GM19324 (cell line): ENCODE data around the gene AGBL2.
"Not testable (repeated sequence)": the region's sequence is repeated elsewhere in the genome, so short reads cannot be mapped to it uniquely, and the experiment has no call there.

ENCODE experiments used
- ATAC-seq: cut with Tn5 transposase; IDR thresholded peaks from one replicate; pipeline ENCODE4 v1.9.1; 2021; ENCODE audit warnings: mild to moderate bottlenecking, moderate library complexity; ENCODE audit not compliant: unreplicated experiment, low FRiP score

The AGBL2 gene, protein sequence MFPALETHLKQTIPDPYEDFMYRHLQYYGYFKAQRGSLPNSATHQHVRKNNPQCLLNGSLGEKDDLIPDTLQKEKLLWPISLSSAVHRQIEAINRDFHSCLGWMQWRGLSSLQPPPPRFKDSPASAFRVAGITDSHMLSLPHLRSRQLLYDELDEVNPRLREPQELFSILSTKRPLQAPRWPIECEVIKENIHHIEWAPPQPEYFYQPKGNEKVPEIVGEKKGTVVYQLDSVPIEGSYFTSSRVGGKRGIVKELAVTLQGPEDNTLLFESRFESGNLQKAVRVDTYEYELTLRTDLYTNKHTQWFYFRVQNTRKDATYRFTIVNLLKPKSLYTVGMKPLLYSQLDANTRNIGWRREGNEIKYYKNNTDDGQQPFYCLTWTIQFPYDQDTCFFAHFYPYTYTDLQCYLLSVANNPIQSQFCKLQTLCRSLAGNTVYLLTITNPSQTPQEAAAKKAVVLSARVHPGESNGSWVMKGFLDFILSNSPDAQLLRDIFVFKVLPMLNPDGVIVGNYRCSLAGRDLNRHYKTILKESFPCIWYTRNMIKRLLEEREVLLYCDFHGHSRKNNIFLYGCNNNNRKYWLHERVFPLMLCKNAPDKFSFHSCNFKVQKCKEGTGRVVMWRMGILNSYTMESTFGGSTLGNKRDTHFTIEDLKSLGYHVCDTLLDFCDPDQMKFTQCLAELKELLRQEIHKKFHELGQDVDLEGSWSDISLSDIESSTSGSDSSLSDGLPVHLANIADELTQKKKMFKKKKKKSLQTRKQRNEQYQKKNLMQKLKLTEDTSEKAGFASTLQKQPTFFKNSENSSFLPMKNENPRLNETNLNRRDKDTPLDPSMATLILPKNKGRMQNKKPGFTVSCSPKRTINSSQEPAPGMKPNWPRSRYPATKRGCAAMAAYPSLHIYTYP

DNA sequence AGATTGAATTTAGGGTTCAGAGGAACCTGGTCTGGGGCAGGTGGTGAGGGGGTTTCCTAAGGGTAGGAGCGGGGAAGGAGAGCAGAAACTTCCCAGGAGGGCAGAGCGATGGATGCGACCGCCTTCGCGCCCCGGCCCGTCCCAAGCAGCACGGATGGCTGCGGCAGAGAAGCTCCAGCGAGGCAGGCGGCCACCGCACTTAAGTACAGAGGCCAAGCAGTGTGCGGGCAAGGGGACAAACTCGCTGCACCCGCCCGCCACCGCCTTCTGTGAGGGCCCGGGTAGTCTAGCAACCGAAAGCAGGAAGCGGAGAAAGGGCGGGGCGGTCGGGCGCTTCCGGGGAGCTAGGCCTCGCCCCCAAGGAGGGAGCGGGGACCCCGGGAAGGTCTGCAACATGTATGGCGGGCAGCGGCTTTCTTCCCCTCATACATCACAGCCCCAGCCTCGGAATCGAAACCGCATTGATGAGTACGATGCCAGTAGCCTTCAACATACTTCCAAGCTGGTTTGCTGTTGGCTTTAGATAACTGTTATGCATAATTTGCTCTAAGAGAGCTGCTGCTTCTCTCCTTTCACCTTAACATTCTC lies at the start of gene AGBL2:
AGBL2 (minus strand) TSS at position 288 of the 588 bp plus-strand sequence. CDS start 719 bp downstream, outside the sequence.
- ATAC-seq, result peak; percentile 99

DNA sequence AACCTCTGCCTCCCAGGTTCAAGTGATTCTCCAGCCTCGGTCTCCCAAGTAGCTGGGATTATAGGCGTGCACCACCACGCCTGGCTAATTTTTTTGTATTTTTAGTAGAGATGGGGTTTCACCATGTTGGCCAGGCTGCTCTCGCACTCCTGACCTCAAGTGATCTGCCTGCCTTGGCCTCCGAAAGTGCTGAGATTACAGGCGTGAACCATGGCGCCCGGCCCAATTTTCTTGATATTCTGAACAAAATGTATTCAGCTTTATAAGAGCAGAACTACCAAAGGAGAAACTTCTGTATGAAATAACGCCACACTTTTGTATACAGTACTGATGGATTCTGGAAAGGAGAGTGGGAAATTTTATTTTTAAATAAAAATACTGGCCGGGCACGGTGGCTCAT lies 44.1 kb upstream of the AGBL2 start:
- ATAC-seq, result not testable (repeated sequence)

- ATAC-seq, result no peak
Observed at GRCh38 chr11:47756208-47756607, 41.0 kb upstream of the AGBL2 start.

DNA sequence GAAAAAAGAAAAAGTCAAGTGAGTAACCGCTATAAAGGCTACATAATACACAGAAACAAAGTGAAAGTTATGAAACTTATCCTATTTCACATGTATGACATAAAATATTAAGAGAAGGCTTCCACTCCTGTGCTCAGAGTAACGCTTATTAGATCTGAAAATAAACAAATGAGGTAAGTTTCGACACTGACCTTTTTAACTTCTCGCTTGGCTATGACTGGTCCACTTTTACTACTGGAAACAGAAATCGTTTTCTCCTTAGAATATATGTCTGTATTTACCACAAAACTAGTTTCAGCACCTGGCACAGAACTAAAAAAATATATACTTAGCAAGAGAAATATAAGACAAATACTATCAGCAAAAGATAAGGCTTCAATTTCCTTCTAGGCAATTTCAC lies 35.6 kb upstream of the AGBL2 start:
- no peak for ATAC-seq

GRCh38 chr11:47742494-47742893 lies 27.3 kb upstream of the AGBL2 start:
- not testable (repeated sequence) for ATAC-seq

DNA sequence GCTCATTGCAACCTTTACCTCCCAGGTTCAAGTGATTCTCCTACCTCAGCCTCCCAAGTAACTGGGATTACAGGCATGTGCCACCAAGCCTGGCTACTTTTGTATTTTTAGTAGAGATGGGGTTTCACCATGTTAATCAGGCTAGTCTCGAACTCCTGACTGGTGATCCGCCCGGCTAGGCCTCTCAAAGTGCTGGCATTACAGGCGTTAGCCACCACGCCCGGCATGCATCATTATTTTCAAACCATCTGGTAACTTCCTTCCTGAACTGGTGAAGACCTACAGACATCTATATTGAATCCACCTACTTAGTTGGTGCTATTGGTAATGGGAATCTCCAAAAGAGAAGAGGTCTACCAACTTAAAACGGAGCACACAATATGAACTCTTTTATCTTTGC lies 22.6 kb upstream of the AGBL2 start:
- ATAC-seq, result not testable (repeated sequence)

- no peak for ATAC-seq
Observed at GRCh38 chr11:47732271-47732670, 17.1 kb upstream of the AGBL2 start.

DNA sequence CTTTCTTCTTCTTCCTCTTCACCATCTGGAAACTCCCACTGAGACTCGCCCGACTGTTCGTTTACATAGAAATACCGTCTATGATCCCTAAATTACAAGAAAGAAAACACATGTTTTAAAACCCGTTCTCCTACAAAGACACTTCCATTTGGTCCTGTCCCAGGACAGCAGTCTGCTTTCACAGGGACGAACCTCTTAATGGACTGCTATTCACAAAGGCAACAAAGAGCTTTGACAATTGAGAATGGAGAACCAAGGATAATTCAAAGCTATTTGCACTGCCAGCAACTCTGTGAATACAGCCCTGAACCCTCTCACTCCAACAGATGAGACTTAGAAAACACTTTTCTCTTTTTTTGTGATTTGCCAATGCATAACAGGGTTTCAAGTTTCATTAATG lies 16.3 kb upstream of the AGBL2 start:
- no peak for ATAC-seq

DNA sequence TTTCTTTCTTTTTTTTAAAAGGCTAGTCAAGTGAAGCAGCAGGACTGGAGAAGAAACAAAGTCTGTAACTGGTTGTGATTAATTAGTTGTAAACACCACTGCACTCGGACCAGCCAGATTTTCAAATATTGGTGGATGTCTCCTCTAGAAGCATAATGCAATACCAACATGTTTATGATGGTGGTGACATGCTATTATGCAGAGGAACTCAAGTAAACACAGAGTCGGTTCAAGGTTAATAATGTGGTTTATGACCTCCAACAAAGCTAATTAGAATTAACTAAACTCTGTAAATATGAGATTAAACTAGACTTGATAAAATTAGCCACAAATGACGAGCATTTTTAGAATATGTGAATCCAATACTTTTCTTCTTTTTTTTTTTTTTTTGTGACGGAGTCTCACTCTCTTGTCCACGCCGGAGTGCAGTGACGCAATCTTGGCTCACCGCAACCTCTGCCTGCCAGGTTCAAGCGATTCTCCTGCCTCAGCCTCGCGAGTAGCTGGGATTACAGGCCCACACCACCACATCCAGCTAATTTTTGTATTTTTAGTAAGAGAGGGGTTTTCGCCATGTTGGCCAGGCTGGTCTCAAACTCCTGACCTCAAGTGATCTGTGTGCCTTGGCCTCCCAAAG lies 11.8 kb upstream of the AGBL2 start:
- no peak for ATAC-seq

DNA sequence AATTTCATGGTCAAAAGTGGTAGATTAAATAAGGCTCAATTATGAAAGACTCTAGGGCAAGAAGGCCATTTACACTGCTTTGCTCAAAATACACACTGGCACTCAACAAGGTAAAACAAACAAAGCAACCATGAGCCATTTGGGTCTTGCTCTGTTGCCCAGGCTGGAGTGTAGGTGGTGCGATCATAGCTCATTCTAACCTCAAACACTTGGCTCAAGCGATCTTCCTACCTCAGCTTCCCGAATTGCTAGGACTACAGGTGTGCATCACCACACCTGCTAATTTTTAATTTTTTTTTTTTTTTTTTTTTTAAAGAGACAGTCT lies 10.9 kb upstream of the AGBL2 start:
- no peak for ATAC-seq

DNA sequence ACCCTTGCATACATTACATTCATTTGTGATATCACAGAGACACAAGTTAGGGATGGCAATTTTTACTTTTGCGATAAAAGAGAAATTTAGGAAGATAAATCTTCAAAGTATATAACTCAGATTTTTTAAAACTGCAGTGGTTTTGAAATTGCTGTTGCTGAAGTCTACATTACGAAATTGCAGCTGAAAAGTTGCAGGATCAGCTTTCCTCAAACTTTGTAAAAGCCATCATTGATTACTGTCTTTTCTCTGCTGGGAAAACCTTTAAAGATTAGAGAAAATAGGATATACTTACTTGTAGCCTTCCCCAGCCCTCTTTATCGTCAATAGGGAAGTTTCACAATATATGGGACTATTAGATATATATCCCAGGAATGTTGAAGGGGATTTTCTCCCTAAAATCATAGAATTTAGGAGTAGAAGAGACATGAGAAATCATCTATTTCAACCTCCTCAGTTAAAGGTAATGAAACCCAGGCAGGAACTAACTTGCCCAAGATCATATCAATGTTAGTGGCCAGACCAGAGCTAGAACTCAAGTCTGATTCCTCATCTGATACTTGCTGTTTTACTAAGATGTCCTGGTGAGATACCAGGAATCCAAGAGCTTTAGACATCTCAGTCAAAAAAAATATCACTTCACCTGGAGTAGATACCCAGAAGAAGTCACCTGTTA lies 10.4 kb upstream of the AGBL2 start:
- no peak for ATAC-seq

DNA sequence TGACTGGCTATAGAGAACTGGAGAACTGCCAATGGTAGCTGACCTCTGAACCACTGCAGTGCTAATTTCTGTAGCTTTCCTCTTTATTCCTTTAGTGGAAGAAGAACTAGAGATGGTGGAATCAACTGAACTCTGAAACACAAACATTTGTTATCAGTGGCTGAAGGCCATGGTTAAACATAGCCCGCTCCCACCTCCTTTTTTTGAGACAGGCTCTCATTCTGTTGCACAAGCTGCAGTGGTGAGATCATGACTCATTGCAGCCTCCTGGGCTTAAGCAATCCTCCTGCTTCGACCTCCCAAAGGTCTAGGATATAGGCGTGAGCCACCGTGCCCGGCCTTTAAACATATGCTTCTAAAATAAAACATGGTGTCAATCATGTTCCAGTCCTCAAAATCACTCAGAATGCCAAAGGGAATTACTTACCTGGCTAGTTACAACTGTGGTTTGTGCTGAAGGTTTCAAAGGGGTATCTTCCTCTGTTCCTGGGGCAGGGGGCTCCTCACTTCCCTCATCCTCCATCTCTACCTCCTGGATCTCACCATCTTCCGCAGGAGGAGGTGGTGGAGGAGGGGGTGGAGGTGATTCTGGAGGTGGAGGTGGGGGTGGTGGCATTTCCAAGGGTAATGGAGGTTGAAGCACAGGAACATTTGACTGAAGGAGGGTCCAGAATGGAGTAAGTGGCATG lies 9.0 kb upstream of the AGBL2 start:
- ATAC-seq, result no peak

- no peak for ATAC-seq
Observed at GRCh38 chr11:47723041-47723440, 7.9 kb upstream of the AGBL2 start.

GRCh38 chr11:47720651-47721050 lies 5.5 kb upstream of the AGBL2 start:
- no peak for ATAC-seq

GRCh38 chr11:47716692-47717091 lies 1.5 kb upstream of the AGBL2 start:
- no peak for ATAC-seq

- ATAC-seq, result no peak
Observed at GRCh38 chr11:47714554-47715081, 551 bp downstream of the AGBL2 start.

DNA sequence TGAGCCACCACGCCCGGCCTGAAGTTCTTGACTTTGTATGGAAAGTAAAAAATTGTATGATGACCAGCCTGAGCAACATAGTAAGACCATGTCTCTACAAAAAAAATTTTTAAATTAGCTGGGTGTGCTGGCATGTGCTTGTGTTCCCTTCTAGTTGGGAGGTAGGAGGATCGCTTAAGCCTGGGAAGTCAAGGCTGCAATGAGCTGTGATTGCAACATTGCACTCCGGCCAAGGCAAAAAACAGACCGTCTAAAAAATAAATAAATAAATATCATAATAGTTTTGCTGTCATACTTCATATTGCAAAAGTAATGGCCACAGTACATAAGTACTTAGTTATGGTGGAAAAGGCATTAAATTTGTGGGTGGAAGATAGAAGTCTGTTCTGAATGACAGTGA lies 3.4 kb downstream of the AGBL2 start:
- no peak for ATAC-seq

DNA sequence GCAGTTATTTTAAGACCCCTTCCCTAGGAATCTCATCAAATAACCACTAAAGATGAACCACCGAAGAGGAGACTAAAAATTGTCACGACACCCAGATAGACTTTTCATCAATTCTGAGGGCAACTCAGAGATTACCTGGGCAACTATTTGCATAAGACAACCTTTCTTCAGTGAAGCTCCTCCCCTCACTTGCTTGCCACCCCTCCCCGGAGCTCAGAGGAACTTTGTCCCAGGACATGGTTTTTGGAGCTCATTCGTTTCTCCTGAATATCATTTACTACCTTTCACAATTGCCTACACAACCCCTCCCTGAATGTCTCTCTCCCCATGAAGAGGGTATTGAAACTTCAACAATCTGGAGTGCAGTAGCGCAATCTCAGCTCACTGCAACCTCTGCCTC lies 3.9 kb downstream of the AGBL2 start:
- no peak for ATAC-seq

DNA sequence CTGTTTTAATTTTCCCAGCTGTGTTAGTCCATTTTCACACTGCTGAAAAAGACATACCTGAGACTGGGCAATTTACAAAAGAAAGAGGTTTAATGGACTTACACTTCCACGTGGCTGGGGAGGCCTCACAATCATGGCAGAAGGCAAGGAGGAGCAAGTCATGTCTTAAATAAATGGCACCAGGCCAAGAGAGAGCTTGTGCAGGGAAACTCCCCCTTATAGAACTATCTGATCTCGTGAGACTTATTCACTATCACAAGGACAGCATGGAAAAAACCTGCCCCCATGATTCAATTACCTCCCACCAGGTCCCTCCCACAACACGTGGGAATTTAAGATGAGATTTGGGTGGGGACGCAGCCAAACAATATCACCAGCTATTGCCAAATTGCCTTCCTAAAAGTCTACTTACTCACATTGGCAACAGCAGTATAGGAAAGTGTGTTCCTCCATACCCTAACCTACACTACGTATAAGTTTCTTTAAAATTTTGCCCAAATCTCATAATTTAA lies 7.8 kb downstream of the AGBL2 start:
- ATAC-seq, result not testable (repeated sequence)
